Adipocyte (in vitro differentiated cells): Measurements from ENCODE around the gene TRIM2.
A peak's percentile ranks its signal among the peaks of the same experiment; 100 is the strongest.

ENCODE experiments used
- DNase-seq: peaks from one replicate; pipeline ENCODE4 v3.0.0-alpha.2; 2015; ENCODE audit warnings: low read depth
- H3K27me3 ChIP-seq: replicated peaks from 2 replicates; pipeline ENCODE4 v1.7.0; 2013; ENCODE audit warnings: mild to moderate bottlenecking, low read length, moderate library complexity; ENCODE audit not compliant: control insufficient read depth, insufficient read depth
- H3K36me3 ChIP-seq: 2 replicates; pipeline ENCODE4 v1.7.0; 2013; ENCODE audit warnings: low read length, mild to moderate bottlenecking, moderate library complexity; ENCODE audit not compliant: control insufficient read depth, insufficient read depth, severe bottlenecking
- H3K4me1 ChIP-seq: 2 replicates; pipeline ENCODE4 v1.7.0; 2013; ENCODE audit warnings: mild to moderate bottlenecking, low read length, moderate library complexity; ENCODE audit not compliant: control insufficient read depth, insufficient read depth
- H3K4me3 ChIP-seq: 2 replicates; pipeline ENCODE4 v1.7.0; 2013; ENCODE audit warnings: mild to moderate bottlenecking, low read length, moderate library complexity
- H3K9ac ChIP-seq: 2 replicates; pipeline ENCODE4 v1.7.0; 2013; ENCODE audit warnings: mild to moderate bottlenecking, low read length, moderate library complexity
- H3K9me3 ChIP-seq: 2 replicates; pipeline ENCODE4 v1.7.0; 2013; ENCODE audit warnings: mild to moderate bottlenecking, low read length, moderate library complexity; ENCODE audit not compliant: control insufficient read depth

The TRIM2 gene

GRCh38 chr4:153170407-153170806, 33.8 kb upstream of the TRIM2 start:
- Histone ChIP-seq H3K9ac (no peak overlapping the region), H3K9me3 (no peaks in the 10 kb centered on the region), H3K4me3 (no peak overlapping the region), H3K36me3 (no peaks in the 10 kb centered on the region), H3K27me3 (peaks cover 19% of the 10 kb centered on the region), H3K4me1 (peaks cover 9% of the 10 kb centered on the region)
- no peak for DNase-seq

- peaks cover 15% of the 10 kb centered on the region for H3K27me3 ChIP-seq
- DNase-seq = no peak
Observed at GRCh38 chr4:153174821-153175567, 29.2 kb upstream of the TRIM2 start.

GRCh38 chr4:153176938-153177337, 27.3 kb upstream of the TRIM2 start:
- no peaks in the 10 kb centered on the region for H3K36me3 ChIP-seq
- DNase-seq = no peak

More at GRCh38 chr4:153174821-153175567, 29.2 kb upstream of the TRIM2 start:
- H3K4me3 ChIP-seq = no peak overlapping the region
- no peak overlapping the region for H3K9ac ChIP-seq
- H3K36me3 ChIP-seq = no peaks in the 10 kb centered on the region
- H3K9me3 ChIP-seq = no peaks in the 10 kb centered on the region
- H3K4me1 ChIP-seq = no peaks in the 10 kb centered on the region

GRCh38 chr4:153177841-153178240, 26.4 kb upstream of the TRIM2 start:
- Histone ChIP-seq H3K4me3 (no peak overlapping the region), H3K27me3 (peaks cover 14% of the 10 kb centered on the region), H3K36me3 (no peaks in the 10 kb centered on the region), H3K9me3 (no peaks in the 10 kb centered on the region), H3K9ac (no peak overlapping the region), H3K4me1 (no peaks in the 10 kb centered on the region)
- DNase-seq = no peak

More at GRCh38 chr4:153176938-153177337, 27.3 kb upstream of the TRIM2 start:
- Histone ChIP-seq H3K9me3 (no peaks in the 10 kb centered on the region), H3K9ac (no peak overlapping the region), H3K27me3 (peaks cover 10% of the 10 kb centered on the region), H3K4me3 (no peak overlapping the region), H3K4me1 (no peaks in the 10 kb centered on the region)

GRCh38 chr4:153179100-153179499, 25.1 kb upstream of the TRIM2 start:
- Histone ChIP-seq H3K27me3 (peaks cover 21% of the 10 kb centered on the region), H3K36me3 (no peaks in the 10 kb centered on the region), H3K9me3 (no peaks in the 10 kb centered on the region), H3K4me3 (no peak overlapping the region), H3K9ac (no peak overlapping the region), H3K4me1 (no peaks in the 10 kb centered on the region)
- DNase-seq = no peak

- H3K4me3 ChIP-seq = no peak overlapping the region
- DNase-seq = no peak
- no peaks in the 10 kb centered on the region for H3K4me1 ChIP-seq
- no peaks in the 10 kb centered on the region for H3K9me3 ChIP-seq
- no peaks in the 10 kb centered on the region for H3K36me3 ChIP-seq
- no peak overlapping the region for H3K9ac ChIP-seq
- peaks cover 34% of the 10 kb centered on the region for H3K27me3 ChIP-seq
Observed at GRCh38 chr4:153181293-153181692, 22.9 kb upstream of the TRIM2 start.

- DNase-seq = no peak
- no peaks in the 10 kb centered on the region for H3K36me3 ChIP-seq
- H3K9ac ChIP-seq = no peak overlapping the region
- no peaks in the 10 kb centered on the region for H3K4me1 ChIP-seq
- no peaks in the 10 kb centered on the region for H3K9me3 ChIP-seq
- H3K27me3 ChIP-seq = peaks cover 38% of the 10 kb centered on the region
- H3K4me3 ChIP-seq = no peak overlapping the region
Observed at GRCh38 chr4:153181700-153182099, 22.5 kb upstream of the TRIM2 start.

- no peak for DNase-seq
- H3K27me3 ChIP-seq = peaks cover 42% of the 10 kb centered on the region
- no peaks in the 10 kb centered on the region for H3K4me1 ChIP-seq
- H3K4me3 ChIP-seq = no peak overlapping the region
- H3K36me3 ChIP-seq = no peaks in the 10 kb centered on the region
- H3K9ac ChIP-seq = no peak overlapping the region
- H3K9me3 ChIP-seq = no peaks in the 10 kb centered on the region
Observed at GRCh38 chr4:153183146-153183545, 21.1 kb upstream of the TRIM2 start.

- Histone ChIP-seq H3K4me1 (no peaks in the 10 kb centered on the region), H3K36me3 (no peaks in the 10 kb centered on the region), H3K9me3 (no peaks in the 10 kb centered on the region), H3K27me3 (peaks cover 42% of the 10 kb centered on the region), H3K4me3 (no peak overlapping the region), H3K9ac (no peak overlapping the region)
- DNase-seq = no peak
Observed at GRCh38 chr4:153185331-153185852, 18.9 kb upstream of the TRIM2 start.

- Histone ChIP-seq H3K36me3 (no peaks in the 10 kb centered on the region), H3K9me3 (no peaks in the 10 kb centered on the region), H3K4me3 (no peak overlapping the region), H3K27me3 (peaks cover 42% of the 10 kb centered on the region), H3K4me1 (no peaks in the 10 kb centered on the region), H3K9ac (no peak overlapping the region)
- no peak for DNase-seq
Observed at GRCh38 chr4:153186046-153186728, 18.1 kb upstream of the TRIM2 start.

GRCh38 chr4:153189016-153189801, 15.0 kb upstream of the TRIM2 start:
- peaks cover 27% of the 10 kb centered on the region for H3K27me3 ChIP-seq
- peak; percentile 12 for DNase-seq
- no peaks in the 10 kb centered on the region for H3K36me3 ChIP-seq
- H3K4me1 ChIP-seq = no peaks in the 10 kb centered on the region
- H3K9ac ChIP-seq = no peak overlapping the region
- no peak overlapping the region for H3K4me3 ChIP-seq
- H3K9me3 ChIP-seq = no peaks in the 10 kb centered on the region
